ENCODE data around the gene CCR4. TPM values are rescaled to one million over a fixed set of nuclear protein-coding genes. Genes with fewer than 3 reads are reported as not detected.

Gene CCR4
- total and polyA plus RNA-seq, 10 of the 15 experiments (the other 5 are each of a cell fraction or from before 2014, with no cell fraction given) = 0.41 to 12.4 (median 5.3) TPM

DNA sequence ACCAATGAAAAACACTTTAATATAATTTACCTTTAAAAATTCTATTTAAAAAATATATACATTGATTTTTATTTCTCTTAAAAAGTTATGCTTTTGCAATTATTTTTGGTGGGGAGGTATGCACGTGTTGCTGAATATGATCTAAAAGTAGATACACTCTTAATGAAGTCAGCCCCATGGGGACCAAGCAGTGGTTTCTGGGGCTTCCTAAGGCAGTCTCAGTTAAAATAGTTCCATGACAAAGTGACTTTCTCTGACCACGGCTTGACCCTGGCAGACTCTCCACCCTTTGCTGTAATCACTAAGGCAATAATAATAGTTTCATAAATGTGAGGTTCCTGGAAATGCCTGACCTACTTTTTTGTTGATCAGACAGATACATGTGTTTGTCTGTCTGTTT is 50.4 kb downstream of the CCR4 start (continued):
- TF ChIP-seq, protein P1, sequence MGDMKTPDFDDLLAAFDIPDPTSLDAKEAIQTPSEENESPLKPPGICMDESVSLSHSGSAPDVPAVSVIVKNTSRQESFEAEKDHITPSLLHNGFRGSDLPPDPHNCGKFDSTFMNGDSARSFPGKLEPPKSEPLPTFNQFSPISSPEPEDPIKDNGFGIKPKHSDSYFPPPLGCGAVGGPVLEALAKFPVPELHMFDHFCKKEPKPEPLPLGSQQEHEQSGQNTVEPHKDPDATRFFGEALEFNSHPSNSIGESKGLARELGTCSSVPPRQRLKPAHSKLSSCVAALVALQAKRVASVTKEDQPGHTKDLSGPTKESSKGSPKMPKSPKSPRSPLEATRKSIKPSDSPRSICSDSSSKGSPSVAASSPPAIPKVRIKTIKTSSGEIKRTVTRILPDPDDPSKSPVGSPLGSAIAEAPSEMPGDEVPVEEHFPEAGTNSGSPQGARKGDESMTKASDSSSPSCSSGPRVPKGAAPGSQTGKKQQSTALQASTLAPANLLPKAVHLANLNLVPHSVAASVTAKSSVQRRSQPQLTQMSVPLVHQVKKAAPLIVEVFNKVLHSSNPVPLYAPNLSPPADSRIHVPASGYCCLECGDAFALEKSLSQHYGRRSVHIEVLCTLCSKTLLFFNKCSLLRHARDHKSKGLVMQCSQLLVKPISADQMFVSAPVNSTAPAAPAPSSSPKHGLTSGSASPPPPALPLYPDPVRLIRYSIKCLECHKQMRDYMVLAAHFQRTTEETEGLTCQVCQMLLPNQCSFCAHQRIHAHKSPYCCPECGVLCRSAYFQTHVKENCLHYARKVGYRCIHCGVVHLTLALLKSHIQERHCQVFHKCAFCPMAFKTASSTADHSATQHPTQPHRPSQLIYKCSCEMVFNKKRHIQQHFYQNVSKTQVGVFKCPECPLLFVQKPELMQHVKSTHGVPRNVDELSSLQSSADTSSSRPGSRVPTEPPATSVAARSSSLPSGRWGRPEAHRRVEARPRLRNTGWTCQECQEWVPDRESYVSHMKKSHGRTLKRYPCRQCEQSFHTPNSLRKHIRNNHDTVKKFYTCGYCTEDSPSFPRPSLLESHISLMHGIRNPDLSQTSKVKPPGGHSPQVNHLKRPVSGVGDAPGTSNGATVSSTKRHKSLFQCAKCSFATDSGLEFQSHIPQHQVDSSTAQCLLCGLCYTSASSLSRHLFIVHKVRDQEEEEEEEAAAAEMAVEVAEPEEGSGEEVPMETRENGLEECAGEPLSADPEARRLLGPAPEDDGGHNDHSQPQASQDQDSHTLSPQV (IDR thresholded peaks at IDR 0.05) = no peak
- TF ChIP-seq BRCA1 (IDR thresholded peaks at IDR 0.05; ENCODE audit: low read depth, low read length) (no peak), TCF12 (IDR thresholded peaks at IDR 0.05; ENCODE audit: low read depth, low read length) (no peak), YBX1 (IDR thresholded peaks at IDR 0.05) (no peak), ETV6 (conservative IDR thresholded peaks at IDR 0.05 in 1 of 2, IDR thresholded peaks at IDR 0.05 in 1 of 2; ENCODE audit: borderline replicate concordance in 1 of 2, low read depth in 1 of 2) (peak in 1 of 2 experiments; percentile 72; a peak in 1 of 4 replicates), ZNF274 (IDR thresholded peaks at IDR 0.05; ENCODE audit: insufficient read depth, insufficient read length) (no peak), FOXM1 (IDR thresholded peaks at IDR 0.05; ENCODE audit: low read depth, low read length) (peak; percentile 46; the same call in 1 of the 2 replicates), SIX5 (IDR thresholded peaks at IDR 0.05; ENCODE audit: low read depth, low read length, severe bottlenecking) (no peak), BCL11A (IDR thresholded peaks at IDR 0.05; ENCODE audit: low read depth, low read length) (peak; percentile 62; the same call in 1 of the 2 replicates), EED (IDR thresholded peaks at IDR 0.05; ENCODE audit: low read depth) (0 out of 2 replicates have a peak, but pooled peaks have one; percentile 35), TAF1 (IDR thresholded peaks at IDR 0.05; ENCODE audit: borderline replicate concordance, low read depth, low read length) (no peak), GABPA (IDR thresholded peaks at IDR 0.05; ENCODE audit: low read depth) (0 out of 2 replicates have a peak, but pooled peaks have one; percentile 21), POLR2A (IDR thresholded peaks at IDR 0.05; ENCODE audit: low read depth, low read length) (no peak), NR2F1 (conservative IDR thresholded peaks at IDR 0.05) (peak; percentile 80)
- TF ChIP-seq, protein P2, sequence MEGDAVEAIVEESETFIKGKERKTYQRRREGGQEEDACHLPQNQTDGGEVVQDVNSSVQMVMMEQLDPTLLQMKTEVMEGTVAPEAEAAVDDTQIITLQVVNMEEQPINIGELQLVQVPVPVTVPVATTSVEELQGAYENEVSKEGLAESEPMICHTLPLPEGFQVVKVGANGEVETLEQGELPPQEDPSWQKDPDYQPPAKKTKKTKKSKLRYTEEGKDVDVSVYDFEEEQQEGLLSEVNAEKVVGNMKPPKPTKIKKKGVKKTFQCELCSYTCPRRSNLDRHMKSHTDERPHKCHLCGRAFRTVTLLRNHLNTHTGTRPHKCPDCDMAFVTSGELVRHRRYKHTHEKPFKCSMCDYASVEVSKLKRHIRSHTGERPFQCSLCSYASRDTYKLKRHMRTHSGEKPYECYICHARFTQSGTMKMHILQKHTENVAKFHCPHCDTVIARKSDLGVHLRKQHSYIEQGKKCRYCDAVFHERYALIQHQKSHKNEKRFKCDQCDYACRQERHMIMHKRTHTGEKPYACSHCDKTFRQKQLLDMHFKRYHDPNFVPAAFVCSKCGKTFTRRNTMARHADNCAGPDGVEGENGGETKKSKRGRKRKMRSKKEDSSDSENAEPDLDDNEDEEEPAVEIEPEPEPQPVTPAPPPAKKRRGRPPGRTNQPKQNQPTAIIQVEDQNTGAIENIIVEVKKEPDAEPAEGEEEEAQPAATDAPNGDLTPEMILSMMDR (IDR thresholded peaks at IDR 0.05 in 2 of 3, conservative IDR thresholded peaks at IDR 0.05 in 1 of 3; ENCODE audit: control insufficient read depth in 2 of 3, extremely low read depth in 1 of 3, insufficient read depth in 1 of 3, low read depth in 3 of 3, low read length in 3 of 3) = no peak
- TF ChIP-seq, protein P3, sequence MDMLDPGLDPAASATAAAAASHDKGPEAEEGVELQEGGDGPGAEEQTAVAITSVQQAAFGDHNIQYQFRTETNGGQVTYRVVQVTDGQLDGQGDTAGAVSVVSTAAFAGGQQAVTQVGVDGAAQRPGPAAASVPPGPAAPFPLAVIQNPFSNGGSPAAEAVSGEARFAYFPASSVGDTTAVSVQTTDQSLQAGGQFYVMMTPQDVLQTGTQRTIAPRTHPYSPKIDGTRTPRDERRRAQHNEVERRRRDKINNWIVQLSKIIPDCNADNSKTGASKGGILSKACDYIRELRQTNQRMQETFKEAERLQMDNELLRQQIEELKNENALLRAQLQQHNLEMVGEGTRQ (IDR thresholded peaks at IDR 0.05; ENCODE audit: borderline replicate concordance, low read depth, low read length) = no peak
- TF ChIP-seq, protein P4, sequence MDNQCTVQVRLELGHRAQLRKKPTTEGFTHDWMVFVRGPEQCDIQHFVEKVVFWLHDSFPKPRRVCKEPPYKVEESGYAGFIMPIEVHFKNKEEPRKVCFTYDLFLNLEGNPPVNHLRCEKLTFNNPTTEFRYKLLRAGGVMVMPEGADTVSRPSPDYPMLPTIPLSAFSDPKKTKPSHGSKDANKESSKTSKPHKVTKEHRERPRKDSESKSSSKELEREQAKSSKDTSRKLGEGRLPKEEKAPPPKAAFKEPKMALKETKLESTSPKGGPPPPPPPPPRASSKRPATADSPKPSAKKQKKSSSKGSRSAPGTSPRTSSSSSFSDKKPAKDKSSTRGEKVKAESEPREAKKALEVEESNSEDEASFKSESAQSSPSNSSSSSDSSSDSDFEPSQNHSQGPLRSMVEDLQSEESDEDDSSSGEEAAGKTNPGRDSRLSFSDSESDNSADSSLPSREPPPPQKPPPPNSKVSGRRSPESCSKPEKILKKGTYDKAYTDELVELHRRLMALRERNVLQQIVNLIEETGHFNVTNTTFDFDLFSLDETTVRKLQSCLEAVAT (IDR thresholded peaks at IDR 0.05) = no peak
- TF ChIP-seq, protein P5, sequence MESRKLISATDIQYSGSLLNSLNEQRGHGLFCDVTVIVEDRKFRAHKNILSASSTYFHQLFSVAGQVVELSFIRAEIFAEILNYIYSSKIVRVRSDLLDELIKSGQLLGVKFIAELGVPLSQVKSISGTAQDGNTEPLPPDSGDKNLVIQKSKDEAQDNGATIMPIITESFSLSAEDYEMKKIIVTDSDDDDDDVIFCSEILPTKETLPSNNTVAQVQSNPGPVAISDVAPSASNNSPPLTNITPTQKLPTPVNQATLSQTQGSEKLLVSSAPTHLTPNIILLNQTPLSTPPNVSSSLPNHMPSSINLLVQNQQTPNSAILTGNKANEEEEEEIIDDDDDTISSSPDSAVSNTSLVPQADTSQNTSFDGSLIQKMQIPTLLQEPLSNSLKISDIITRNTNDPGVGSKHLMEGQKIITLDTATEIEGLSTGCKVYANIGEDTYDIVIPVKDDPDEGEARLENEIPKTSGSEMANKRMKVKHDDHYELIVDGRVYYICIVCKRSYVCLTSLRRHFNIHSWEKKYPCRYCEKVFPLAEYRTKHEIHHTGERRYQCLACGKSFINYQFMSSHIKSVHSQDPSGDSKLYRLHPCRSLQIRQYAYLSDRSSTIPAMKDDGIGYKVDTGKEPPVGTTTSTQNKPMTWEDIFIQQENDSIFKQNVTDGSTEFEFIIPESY (IDR thresholded peaks at IDR 0.05) = no peak

All from GM12878 (cell line).